Body of pancreas (tissue), 4 donors: Measurements from ENCODE around the gene CCIN. TPM values are rescaled to one million over a fixed set of nuclear protein-coding genes. Genes with fewer than 3 reads are reported as not detected.

Experiments
- ATAC-seq: fragments of 150-250 bp; one replicate; pipeline ENCODE4 v1.9.1; 2016
- DNase-seq, 4 donors: peaks; one replicate each; pipeline ENCODE4 v3.0.0-alpha.2; 2019
- H3K27ac ChIP-seq, 4 donors: fragments of 200-600 bp; sonication (generic); 1 replicate in 3 of 4; 2 replicates in 1 of 4; pipeline versions ENCODE4 v1.5.1 to v1.6.1; 2016 to 2019; ENCODE audit warnings: mild to moderate bottlenecking in 1 of 4, mixed read lengths in 1 of 4, moderate library complexity in 1 of 4
- H3K27me3 ChIP-seq, 2 donors: fragments of 200-600 bp; sonication (generic); one replicate each; pipeline ENCODE4 v1.6.0; 2016; ENCODE audit warnings: mild to moderate bottlenecking in 1 of 2
- H3K36me3 ChIP-seq, 2 donors: fragments of 200-600 bp; sonication (generic); replicated peaks in 1 of 2; 2 replicates each; pipeline ENCODE4 v1.5.1; 2016; ENCODE audit warnings: low read depth in 2 of 2; ENCODE audit not compliant: insufficient read depth in 1 of 2
- H3K4me1 ChIP-seq: fragments of 200-600 bp; sonication (generic); one replicate; pipeline ENCODE4 v1.6.0; 2016
- H3K4me3 ChIP-seq, 2 donors: fragments of 200-600 bp; sonication (generic); 1 replicate in 1 of 2; 2 replicates in 1 of 2; pipeline ENCODE4 v1.5.1; 2016 to 2019
- H3K9me3 ChIP-seq, 3 donors: fragments of 200-600 bp; sonication (generic); 1 replicate in 2 of 3; 2 replicates in 1 of 3; pipeline ENCODE4 v1.5.1; 2016
- CTCF ChIP-seq, 7 experiments: fragments of 450-650 bp in 4 of 7; fragments of 200-600 bp in 3 of 7; sonication (generic) in 3 of 7; IDR thresholded peaks; one replicate each; pipeline ENCODE4 v1.5.1; 2016 to 2019; ENCODE audit warnings: antibody characterized with exemption in 7 of 7
- POLR2A ChIP-seq, 3 donors: fragments of 450-650 bp; IDR thresholded peaks; one replicate each; pipeline ENCODE4 v1.6.1; 2016; ENCODE audit warnings: antibody characterized with exemption in 3 of 3, mild to moderate bottlenecking in 2 of 3
- WGBS, 2 donors: methylation state at CpG; one replicate each; pipeline ENCODE4 v1.1.5; 2017; 5-methylcytosine and 5-hydroxymethylcytosine counted together
- intact Hi-C: fragments of 100-400 bp; cut with DNase I; formaldehyde crosslinking; loops from one replicate; pipeline ENCODE4 v1.15.1; 2023
- total RNA-seq, 2 donors: library from RNA; depleted of rRNA; stranded (reverse); fragments of >200 nt; gene quantifications; one replicate each; pipeline ENCODE4 v1.1.0, GENCODE V29; 2016

The CCIN gene
- total RNA-seq, 2 donors from 2014 or later, result not detected

- Histone ChIP-seq H3K36me3 (no peaks in the 10 kb centered on the region), H3K9me3 (peaks cover 0 to 7% (median 0%) of the 10 kb centered on the region in 3 donors), H3K27ac (peak overlapping the region in 2 of 4 donors; percentile 54 to 72), H3K27me3 (no peaks in the 10 kb centered on the region), H3K4me3 (no peak overlapping the region), H3K4me1 (no peaks in the 10 kb centered on the region)
- 51 to 65% methylated on average over 12 of the region's 12 CpGs for WGBS, 2 donors
- DNase-seq (no peak), ATAC-seq (peak; percentile 32)
- intact Hi-C loops, result no loop called here
- TF ChIP-seq POLR2A (IDR thresholded peaks at IDR 0.05), result no peak
- no peak for TF ChIP-seq CTCF (IDR thresholded peaks at IDR 0.05)
Measured at GRCh38 chr9:36142510-36143244, 26.5 kb upstream of the CCIN start.

GRCh38 chr9:36143245-36143641 is 25.9 kb upstream of the CCIN start:
- WGBS, 2 donors, result 75% methylated on average over 13 of the region's 13 CpGs
- ATAC-seq, result no peak

GRCh38 chr9:36144309-36145232 is 24.6 kb upstream of the CCIN start:
- WGBS, 2 donors, result 74 to 83% methylated on average over 12 of the region's 12 CpGs
- no peaks in the 10 kb centered on the region for H3K4me1 ChIP-seq

More at GRCh38 chr9:36143245-36143641, 25.9 kb upstream of the CCIN start:
- TF ChIP-seq CTCF (IDR thresholded peaks at IDR 0.05), result no peak
- TF ChIP-seq POLR2A (IDR thresholded peaks at IDR 0.05), result no peak
- Histone ChIP-seq H3K36me3 (no peaks in the 10 kb centered on the region), H3K27ac (peak overlapping the region in 2 of 4 donors; percentile 54 to 72), H3K4me1 (no peaks in the 10 kb centered on the region), H3K4me3 (no peak overlapping the region), H3K27me3 (no peaks in the 10 kb centered on the region), H3K9me3 (peaks cover 0 to 7% (median 0%) of the 10 kb centered on the region in 3 donors)
- intact Hi-C loops, result no loop called here
- DNase-seq, result no peak

GRCh38 chr9:36145970-36146369 is 23.2 kb upstream of the CCIN start:
- TF ChIP-seq CTCF (IDR thresholded peaks at IDR 0.05), result no peak
- TF ChIP-seq POLR2A (IDR thresholded peaks at IDR 0.05), result no peak
- no peaks in the 10 kb centered on the region for H3K36me3 ChIP-seq

More at GRCh38 chr9:36144309-36145232, 24.6 kb upstream of the CCIN start:
- H3K27ac ChIP-seq, result no peak overlapping the region
- no peaks in the 10 kb centered on the region for H3K27me3 ChIP-seq
- no peak overlapping the region for H3K4me3 ChIP-seq
- TF ChIP-seq POLR2A (IDR thresholded peaks at IDR 0.05), result no peak
- TF ChIP-seq CTCF (IDR thresholded peaks at IDR 0.05), result no peak
- H3K36me3 ChIP-seq, result no peaks in the 10 kb centered on the region
- ATAC-seq (no peak), DNase-seq (no peak)
- peaks cover 0 to 7% (median 0%) of the 10 kb centered on the region in 3 donors for H3K9me3 ChIP-seq
- intact Hi-C loops, result no loop called here

More at GRCh38 chr9:36145970-36146369, 23.2 kb upstream of the CCIN start:
- 73 to 87% methylated on average over 4 of the region's 4 CpGs for WGBS, 2 donors
- ATAC-seq (no peak), DNase-seq (no peak)
- H3K9me3 ChIP-seq, result peaks cover 0 to 7% (median 0%) of the 10 kb centered on the region in 3 donors
- H3K4me3 ChIP-seq, result no peak overlapping the region
- no peak overlapping the region for H3K27ac ChIP-seq
- H3K4me1 ChIP-seq, result no peaks in the 10 kb centered on the region
- H3K27me3 ChIP-seq, result no peaks in the 10 kb centered on the region
- intact Hi-C loops, result no loop called here
